SK-N-MC (cell line): ENCODE results near the gene CNTLN.

Experiments used
- EZH2 ChIP-seq: fragments of 200-600 bp; sonication (generic); IDR thresholded peaks from one replicate; pipeline ENCODE4 v1.6.1; 2017; ENCODE audit warnings: antibody characterized with exemption
- POLR2AphosphoS5 ChIP-seq: IDR thresholded peaks from 2 replicates; pipeline ENCODE4 v1.6.1; 2012; ENCODE audit warnings: mild to moderate bottlenecking, low read depth, low read length, borderline replicate concordance

GRCh38 chr9:17551023-17551422 lies 416.2 kb downstream of the CNTLN start:
- TF ChIP-seq POLR2AphosphoS5 = no peak
- TF ChIP-seq EZH2 = no peak
